EL (cell line): Measurements from ENCODE around the gene C10orf105.
A peak's percentile ranks its signal among the peaks of the same experiment; 100 is the strongest.

Experiments
- DNase-seq: peaks from one replicate; pipeline ENCODE4 v3.0.0-alpha.2; 2016

Gene C10orf105

DNA sequence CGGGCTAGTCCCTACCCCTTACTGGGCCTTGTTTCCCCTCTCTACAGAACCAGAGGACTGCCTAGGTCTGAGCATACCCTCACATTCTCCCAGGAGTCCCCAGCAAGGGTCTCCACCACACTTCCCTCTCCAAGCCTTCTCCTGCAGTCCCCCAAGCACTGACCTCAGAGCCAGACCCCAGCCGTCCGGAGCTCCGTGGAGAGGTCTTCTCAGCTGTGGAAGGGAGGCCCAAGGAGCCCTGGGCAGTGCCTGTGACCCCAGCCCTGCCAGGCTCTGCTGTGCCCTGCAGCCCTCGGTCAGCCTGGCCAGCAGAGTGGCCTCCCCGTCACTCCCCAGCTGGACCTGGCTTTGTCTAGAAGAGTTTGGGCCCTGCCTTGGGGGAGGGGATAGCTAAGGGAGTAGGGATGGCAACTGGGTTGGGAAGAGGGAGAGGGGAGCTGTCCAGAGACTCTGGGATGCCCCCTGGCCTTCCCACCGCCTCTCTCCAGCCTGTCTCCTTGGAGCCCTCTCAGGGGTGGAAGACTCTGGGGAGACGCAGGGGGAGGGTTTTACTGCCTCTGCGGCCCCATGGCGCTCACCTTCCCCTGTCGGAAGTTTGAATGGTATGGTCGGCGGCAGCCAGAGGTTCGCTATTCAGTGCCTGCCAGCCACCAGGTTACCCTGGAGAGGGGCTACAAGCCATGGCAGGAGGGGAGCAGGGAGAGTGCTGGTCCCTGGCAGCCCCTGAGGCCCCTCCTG, at the start of gene C10orf105:
C10orf105 (minus strand) TSS at position 315 of the 738 bp plus-strand sequence. CDS start 3,441 bp downstream, outside the sequence.
- no peak for DNase-seq

DNA sequence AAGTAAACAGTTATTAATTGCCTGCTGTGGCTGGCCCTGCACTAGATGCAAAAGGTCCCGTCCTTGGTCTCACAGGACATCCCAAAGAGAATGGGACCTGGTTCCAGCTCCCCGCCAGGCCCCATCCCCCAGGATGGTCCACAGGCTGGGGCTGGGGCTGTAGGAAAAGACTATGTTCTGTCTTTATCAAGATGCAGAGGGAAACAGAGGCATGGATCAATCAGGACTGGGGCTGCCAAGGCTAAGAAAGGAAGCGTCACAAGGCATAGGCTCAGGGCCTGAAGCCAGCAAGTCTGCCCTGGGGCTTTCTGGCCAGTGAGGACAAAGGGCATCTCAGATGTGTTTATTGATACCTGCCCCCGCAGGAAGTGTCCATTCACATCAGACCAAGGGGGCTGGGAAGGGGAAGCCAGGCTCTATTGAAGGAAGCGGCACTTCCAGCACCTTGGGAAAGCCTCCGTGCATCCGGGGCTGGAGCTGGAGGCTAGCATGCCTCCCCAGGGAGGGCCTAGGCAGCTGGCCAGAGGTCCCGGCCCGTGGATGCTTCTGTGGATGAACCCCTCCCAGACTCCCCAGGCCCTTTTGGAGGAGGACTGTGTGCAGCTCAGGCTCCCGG, 48.0 kb upstream of the C10orf105 start:
- peak; percentile 81 for DNase-seq

GRCh38 chr10:71766717-71767419, 47.3 kb upstream of the C10orf105 start:
- peak; percentile 99 for DNase-seq

- no peak for DNase-seq
These were observed 46.5 kb upstream of the C10orf105 start for GRCh38 chr10:71765906-71766716.

DNA sequence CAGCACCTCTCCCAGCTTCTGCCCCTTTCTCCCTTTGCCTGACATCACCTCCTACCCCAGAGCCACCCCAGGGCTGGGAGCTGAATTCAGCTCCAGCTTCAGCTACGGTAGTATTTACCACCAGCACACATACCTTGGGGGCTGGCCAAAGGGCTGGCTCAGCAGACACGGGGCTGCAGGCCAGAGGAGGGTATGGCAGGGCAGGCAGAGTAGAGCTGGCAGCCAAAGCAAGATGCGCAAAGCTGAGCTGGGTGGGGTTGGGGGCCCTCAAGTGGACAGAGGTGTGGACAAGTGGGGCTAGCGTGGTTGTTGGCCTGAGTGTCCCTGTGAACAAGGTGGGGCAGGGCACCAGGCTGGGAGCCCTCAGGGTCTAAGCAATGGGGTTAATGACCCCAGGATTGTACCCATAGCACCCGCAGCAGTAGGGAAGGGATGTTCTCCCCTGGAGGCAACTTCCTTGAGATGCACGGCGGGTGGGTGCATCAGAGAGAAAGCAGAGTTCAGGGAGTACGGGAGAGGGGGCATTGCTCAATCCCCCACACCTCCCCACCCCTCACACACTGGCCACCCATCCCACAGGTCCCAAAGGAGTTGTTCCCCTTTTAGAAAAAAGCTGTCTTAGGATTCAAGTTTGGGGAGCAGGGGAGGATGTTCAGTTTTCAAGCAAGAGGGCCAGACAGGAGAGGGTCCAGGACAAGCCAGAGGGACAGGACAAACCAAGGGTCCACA, 45.8 kb upstream of the C10orf105 start:
- DNase-seq = peak; percentile 61

- DNase-seq = no peak
These were observed 44.0 kb upstream of the C10orf105 start for GRCh38 chr10:71763352-71764127.

- no peak for DNase-seq
These were observed 42.7 kb upstream of the C10orf105 start for GRCh38 chr10:71762324-71762723.

GRCh38 chr10:71761541-71762113, 42.0 kb upstream of the C10orf105 start:
- no peak for DNase-seq

DNA sequence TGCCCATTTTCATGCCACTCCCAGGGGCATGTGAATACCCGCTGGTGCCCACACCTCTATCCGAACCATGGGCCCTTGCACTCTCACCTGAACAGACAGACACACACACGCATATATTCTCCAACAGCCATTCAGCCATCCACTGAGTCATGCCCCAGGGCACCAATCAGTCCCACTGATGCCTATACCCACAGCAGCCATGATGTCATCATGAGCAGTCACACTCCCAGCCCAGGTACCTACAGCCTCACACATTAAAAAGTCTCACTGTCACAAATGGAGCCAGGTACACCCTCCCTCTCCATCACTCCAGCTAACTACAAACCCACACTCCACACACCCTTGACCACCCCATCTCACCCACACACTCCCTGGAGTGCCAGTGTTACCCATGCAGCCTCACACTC, 41.5 kb upstream of the C10orf105 start:
- DNase-seq = peak; percentile 33

- no peak for DNase-seq
These were observed 37.9 kb upstream of the C10orf105 start for GRCh38 chr10:71757399-71757922.

GRCh38 chr10:71756311-71757191, 37.0 kb upstream of the C10orf105 start:
- DNase-seq = no peak

DNA sequence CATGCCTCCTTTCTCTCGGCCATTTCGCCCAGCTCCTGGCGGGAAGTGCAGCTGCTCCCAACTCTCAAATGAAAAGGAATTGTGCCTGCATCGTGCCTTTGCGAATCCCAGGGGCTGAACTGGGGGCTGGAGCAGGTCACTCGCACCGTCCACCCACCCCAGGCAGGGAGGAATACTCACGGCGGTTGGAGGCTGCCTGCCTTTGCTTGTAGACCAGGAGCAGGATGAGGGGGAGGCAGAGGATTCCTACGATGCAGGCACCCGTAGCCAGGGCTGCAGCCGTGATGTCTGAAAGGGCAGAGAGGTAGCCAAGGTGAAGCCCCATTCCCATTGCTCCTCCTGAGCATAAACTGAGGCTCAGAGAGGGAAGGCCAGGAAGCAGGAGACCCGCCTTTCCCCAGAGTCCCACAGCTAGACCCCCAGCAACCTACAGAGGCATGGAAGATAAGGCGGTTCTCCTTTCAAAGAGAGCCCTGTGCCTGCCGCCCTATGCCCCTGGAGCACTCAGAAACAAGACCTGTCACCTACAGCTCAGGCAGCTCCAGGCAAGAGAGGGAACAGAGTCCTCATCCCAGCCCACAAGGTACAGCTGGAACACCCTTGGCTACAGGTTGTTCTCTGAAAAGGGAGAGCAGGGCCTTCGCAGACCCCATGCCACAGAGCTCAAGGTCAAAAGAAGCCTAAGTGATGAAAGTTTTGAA, 35.8 kb upstream of the C10orf105 start:
- no peak for DNase-seq

DNA sequence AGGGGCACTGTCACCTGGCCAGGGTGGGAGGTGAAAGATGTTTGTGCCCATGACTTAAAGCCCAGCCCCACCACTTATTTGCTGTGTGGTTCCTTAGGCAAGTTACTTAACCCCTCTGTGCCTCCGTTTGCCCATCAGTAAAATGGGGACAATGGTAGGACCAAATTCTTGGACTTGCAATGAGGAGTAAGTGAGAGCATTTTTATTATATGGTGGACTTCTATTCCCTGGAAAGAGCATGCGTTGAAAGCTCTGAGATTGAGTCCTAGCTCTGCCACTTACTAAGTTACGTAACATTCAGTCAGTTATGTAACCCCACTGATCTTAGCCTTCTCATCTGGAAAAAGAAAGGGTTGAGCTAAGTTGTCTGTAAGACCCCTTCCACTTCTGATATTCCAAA, 35.0 kb upstream of the C10orf105 start:
- no peak for DNase-seq

- no peak for DNase-seq
These were observed 34.5 kb upstream of the C10orf105 start for GRCh38 chr10:71753960-71754505.

DNA sequence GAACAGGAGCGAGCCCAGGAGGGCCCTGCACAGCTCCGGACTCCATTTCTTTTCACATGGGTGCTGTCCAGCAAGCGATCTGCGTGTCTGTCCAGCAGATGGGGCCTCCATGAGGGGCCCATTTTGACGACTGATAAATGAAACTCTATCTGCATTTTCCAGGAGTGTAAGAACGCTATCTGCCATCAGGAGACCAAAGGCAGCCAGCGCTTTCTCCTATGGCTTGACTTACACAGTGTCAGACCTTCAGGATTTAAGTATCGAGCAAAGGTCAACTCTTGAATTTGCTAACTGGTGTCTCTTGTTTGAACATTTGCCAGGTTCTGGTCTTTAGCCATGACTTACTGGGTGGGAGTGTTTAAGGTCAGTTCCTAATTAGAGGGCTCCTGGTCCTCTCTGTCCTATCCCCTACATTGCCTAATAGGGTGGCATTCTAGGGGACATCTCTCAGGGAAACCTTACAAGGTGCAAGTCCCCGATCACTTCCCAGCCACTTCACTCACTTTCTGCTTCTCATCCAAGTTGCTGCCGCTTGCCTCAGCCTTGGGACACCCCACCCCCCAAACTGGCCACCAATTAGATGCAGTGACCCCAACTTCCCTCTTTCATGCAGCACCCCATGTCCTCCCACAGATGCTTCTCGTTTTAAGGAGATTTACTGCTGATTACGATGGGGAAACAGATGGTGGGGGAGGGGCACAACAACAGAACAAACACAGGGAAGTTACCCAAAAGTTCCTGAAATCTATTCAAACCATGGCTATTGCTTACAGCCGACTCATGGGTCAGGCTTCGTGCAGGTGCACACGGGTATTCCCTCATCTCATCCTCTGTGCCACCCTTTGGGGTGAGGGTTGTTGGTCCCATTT, 33.7 kb upstream of the C10orf105 start:
- DNase-seq = no peak

DNA sequence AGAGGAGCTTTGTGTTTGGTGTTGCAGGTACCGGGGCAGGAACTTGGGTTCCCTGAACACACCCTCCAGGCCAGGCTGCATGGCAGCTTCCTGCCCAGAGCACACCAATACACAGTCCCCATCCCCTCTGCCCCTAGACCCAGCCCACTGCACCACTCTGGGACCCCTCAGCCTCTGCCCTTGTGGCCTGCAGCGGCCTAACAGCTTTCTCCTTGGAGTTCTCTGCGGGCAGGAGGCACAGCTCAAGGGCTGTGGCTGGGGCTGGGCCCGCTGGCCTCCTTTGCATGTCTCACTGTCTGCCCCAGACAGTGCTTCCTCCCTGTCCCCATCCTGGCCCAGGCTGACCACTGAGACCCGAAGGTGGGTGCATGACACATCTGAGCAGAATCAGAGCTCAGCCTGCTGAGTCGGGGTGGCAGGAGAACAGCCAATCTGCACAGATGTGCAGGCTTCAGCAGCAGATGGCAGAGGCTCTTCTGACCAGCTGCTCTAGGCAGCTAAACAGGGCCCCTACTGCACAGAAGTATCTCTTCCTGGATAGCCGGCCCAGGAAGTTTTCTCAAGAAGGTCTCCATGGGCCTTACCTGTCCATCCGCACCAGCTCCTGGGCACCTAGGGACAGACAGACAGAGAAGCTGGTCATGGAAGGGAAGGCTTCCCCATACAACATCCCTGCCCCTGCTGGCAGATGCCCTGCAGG, 33.0 kb upstream of the C10orf105 start:
- DNase-seq = no peak
